ENCODE data around the gene REM1.

REM1 gene

GRCh38 chr20:31523361-31524283 lies 48.5 kb downstream of the REM1 start:
- no peak for DNase-seq

DNA sequence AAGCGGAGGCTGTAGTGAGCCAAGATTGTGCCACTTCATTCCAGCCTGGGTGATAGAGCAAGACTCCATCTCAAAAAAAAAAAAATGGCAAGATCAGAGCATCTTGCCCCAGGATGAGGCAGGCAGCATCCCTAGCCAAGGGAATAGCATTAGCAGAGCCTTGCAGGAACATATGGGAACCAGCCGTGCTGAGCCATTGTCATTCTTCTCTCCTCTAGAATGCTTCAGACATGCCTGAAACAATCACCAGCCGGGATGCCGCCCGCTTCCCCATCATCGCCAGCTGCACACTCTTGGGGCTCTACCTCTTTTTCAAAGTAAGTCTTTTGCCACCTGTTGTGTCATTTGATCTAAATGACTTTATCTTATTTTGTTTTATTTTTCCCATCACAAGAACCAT lies 52.2 kb downstream of the REM1 start:
- no peak for DNase-seq
